Astrocyte of the spinal cord (primary cell): Measurements from ENCODE around the gene CAVIN3.

Source experiments
- DNase-seq: peaks from one replicate; pipeline ENCODE4 v3.0.0; 2011; ENCODE audit warnings: low read depth, low spot score
- H3K4me3 ChIP-seq: 2 replicates; pipeline ENCODE4 v1.5.1; 2011; ENCODE audit warnings: low read depth, mild to moderate bottlenecking, low read length, moderate library complexity
- in situ Hi-C: cut with HindIII; loops from 2 replicates; pipeline ENCODE4 v1.10.0; 2017; ENCODE audit warnings: low sequenced_read_pairs
- TF ChIP-seq, protein P1 (sequence below): IDR thresholded peaks from 2 replicates; pipeline ENCODE4 v1.5.1; 2012; ENCODE audit warnings: low read depth, mild to moderate bottlenecking, low read length, inconsistent platforms

Gene CAVIN3

GRCh38 chr11:6319001-6319703 is 1.1 kb downstream of the CAVIN3 start:
- in situ Hi-C loops: no loop called here
- peak overlapping the region; percentile 48 for H3K4me3 ChIP-seq
- TF ChIP-seq, protein P1, sequence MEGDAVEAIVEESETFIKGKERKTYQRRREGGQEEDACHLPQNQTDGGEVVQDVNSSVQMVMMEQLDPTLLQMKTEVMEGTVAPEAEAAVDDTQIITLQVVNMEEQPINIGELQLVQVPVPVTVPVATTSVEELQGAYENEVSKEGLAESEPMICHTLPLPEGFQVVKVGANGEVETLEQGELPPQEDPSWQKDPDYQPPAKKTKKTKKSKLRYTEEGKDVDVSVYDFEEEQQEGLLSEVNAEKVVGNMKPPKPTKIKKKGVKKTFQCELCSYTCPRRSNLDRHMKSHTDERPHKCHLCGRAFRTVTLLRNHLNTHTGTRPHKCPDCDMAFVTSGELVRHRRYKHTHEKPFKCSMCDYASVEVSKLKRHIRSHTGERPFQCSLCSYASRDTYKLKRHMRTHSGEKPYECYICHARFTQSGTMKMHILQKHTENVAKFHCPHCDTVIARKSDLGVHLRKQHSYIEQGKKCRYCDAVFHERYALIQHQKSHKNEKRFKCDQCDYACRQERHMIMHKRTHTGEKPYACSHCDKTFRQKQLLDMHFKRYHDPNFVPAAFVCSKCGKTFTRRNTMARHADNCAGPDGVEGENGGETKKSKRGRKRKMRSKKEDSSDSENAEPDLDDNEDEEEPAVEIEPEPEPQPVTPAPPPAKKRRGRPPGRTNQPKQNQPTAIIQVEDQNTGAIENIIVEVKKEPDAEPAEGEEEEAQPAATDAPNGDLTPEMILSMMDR: no peak
- peak; percentile 26 for DNase-seq

- in situ Hi-C loops: no loop called here
- TF ChIP-seq, protein P1: no peak
- DNase-seq: no peak
- peak overlapping the region; percentile 48 for H3K4me3 ChIP-seq
Measured at GRCh38 chr11:6318204-6318603, 2.1 kb downstream of the CAVIN3 start.

- TF ChIP-seq, protein P1: peak; percentile 97
- DNase-seq: peak; percentile 47
- in situ Hi-C loops: no loop called here
- no peak overlapping the region for H3K4me3 ChIP-seq
Measured at GRCh38 chr11:6315811-6316425, 4.4 kb downstream of the CAVIN3 start.

- in situ Hi-C loops: no loop called here
- no peak overlapping the region for H3K4me3 ChIP-seq
- no peak for DNase-seq
- TF ChIP-seq, protein P1: no peak
Measured at GRCh38 chr11:6312106-6312505, 8.2 kb downstream of the CAVIN3 start.

DNA sequence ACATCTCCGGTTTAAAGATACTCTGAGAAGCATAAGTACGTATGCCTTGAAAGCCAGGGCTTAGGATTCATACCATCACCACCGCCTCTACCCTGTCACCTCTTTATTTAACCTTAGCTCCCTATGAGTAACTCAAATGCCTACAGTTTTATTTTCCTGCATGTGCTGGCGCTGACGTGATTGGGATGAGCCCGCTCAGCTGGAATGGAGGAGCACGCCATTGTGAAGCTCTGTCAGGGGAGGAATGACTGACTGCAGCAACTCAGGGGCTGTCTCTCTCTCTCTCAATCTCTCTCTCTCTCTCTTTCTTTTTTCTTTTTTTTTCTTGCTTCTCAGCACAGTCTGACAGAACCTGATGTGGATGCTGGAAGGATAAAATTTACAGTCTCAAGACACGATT is 12.4 kb downstream of the CAVIN3 start:
- H3K4me3 ChIP-seq: no peak overlapping the region
- peak; percentile 13 for DNase-seq
- TF ChIP-seq, protein P1: no peak
- in situ Hi-C loops: no loop called here

DNA sequence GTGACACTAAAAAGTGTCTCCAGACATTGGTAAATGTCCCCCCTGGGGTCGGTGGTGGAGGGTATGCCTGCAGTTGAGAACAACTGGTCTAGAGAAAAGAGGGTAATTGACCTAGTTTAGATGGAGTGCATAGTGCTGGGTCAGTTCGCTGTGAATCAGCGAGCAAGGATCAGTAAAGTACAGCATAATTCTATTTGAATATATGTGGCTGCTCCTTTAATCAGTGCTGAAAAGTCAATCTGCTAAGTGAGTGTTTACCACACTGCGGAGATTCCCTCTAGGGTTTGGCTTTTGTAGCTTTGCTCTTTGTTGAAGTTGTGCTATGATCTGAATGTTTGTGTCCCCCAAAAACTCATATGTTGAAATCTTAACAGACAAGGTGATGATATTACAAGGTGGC is 15.0 kb downstream of the CAVIN3 start:
- no peak overlapping the region for H3K4me3 ChIP-seq
- TF ChIP-seq, protein P1: no peak
- DNase-seq: no peak
- in situ Hi-C loops: no loop called here
